Measurements from ENCODE around the gene NFYA. TPM values are rescaled to one million over a fixed set of nuclear protein-coding genes. Genes with fewer than 3 reads are reported as not detected.

The NFYA gene
- total RNA-seq, 3 donors from 2014 or later (not counting 1 experiment from before 2014, with no cell fraction given), result 27.5 to 33.1 (median 33.0) TPM

DNA sequence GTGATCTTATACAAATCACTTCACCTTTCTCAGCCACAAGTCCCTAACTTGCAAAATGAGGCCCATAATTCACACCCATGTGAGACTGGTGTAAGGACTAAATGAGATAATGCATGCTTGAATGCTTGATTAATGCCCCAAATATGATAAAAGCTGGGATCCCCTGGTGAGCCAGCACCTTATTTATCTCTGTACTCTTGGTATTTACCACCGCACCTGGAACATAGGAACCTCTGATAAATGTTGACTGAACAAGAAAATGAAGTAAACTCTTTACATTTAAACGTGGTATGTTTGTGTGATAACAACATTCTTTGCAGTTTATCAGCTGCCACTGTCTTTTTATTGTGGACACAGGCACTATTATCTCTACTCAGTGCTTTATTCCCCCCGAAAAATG, 22.2 kb upstream of the NFYA start:
- WGBS (ENCODE audit: insufficient coverage), result 95% methylated on average over 3 of the region's 3 CpGs
- no peak overlapping the region for H3K4me3 Mint-ChIP-seq
- Histone ChIP-seq H3K27ac (ENCODE audit: low read length) (no peak overlapping the region), H3K9me3 (ENCODE audit: control insufficient read depth, insufficient read depth, low read length) (no peaks in the 10 kb centered on the region), H3K4me3 (ENCODE audit: low read length) (no peak overlapping the region), H3K36me3 (ENCODE audit: control insufficient read depth, insufficient read depth, low read length) (no peaks in the 10 kb centered on the region), H3K27me3 (ENCODE audit: control insufficient read depth, insufficient read depth, low read length) (no peaks in the 10 kb centered on the region), H3K4me1 (ENCODE audit: control insufficient read depth, insufficient read depth, low read length) (peaks cover 13% of the 10 kb centered on the region)
- intact Hi-C loops (cut with micrococcal nuclease), result no loop called here
- peaks cover 18% of the 10 kb centered on the region in 2 donors for H3K4me1 Mint-ChIP-seq
- H3K36me3 Mint-ChIP-seq, result no peaks in the 10 kb centered on the region
- no peaks in the 10 kb centered on the region for H3K27me3 Mint-ChIP-seq (ENCODE audit: low read depth in 2 of 2)
- ATAC-seq (no peak), DNase-seq (no peak)
- TF ChIP-seq CTCF (IDR thresholded peaks at IDR 0.05), result no peak
- H3K27ac Mint-ChIP-seq, result no peak overlapping the region
- H3K9me3 Mint-ChIP-seq, result no peaks in the 10 kb centered on the region

GRCh38 chr6:41051873-41052272, 20.9 kb upstream of the NFYA start:
- H3K27ac ChIP-seq (ENCODE audit: low read length), result peak overlapping the region; percentile 3
- Mint-ChIP-seq H3K4me1 (peaks cover 18% of the 10 kb centered on the region in 2 donors), H3K36me3 (no peaks in the 10 kb centered on the region), H3K27ac (peak overlapping the region; percentile 2 to 67), H3K27me3 (ENCODE audit: low read depth in 2 of 2) (no peaks in the 10 kb centered on the region), H3K4me3 (no peak overlapping the region), H3K9me3 (no peaks in the 10 kb centered on the region)
- no peak for TF ChIP-seq CTCF (IDR thresholded peaks at IDR 0.05)
- intact Hi-C loops (cut with micrococcal nuclease), result no loop called here
- DNase-seq, result peak in 1 of 2 donors; percentile 26
- ATAC-seq, result peak in 2 of 3 donors; percentile 51 to 55
- H3K27me3 ChIP-seq (ENCODE audit: control insufficient read depth, insufficient read depth, low read length), result no peaks in the 10 kb centered on the region
- WGBS (ENCODE audit: insufficient coverage), result 53% methylated on average over 5 of the region's 5 CpGs
- peaks cover 13% of the 10 kb centered on the region for H3K4me1 ChIP-seq (ENCODE audit: control insufficient read depth, insufficient read depth, low read length)
- H3K4me3 ChIP-seq (ENCODE audit: low read length), result no peak overlapping the region
- no peaks in the 10 kb centered on the region for H3K9me3 ChIP-seq (ENCODE audit: control insufficient read depth, insufficient read depth, low read length)
- no peaks in the 10 kb centered on the region for H3K36me3 ChIP-seq (ENCODE audit: control insufficient read depth, insufficient read depth, low read length)

DNA sequence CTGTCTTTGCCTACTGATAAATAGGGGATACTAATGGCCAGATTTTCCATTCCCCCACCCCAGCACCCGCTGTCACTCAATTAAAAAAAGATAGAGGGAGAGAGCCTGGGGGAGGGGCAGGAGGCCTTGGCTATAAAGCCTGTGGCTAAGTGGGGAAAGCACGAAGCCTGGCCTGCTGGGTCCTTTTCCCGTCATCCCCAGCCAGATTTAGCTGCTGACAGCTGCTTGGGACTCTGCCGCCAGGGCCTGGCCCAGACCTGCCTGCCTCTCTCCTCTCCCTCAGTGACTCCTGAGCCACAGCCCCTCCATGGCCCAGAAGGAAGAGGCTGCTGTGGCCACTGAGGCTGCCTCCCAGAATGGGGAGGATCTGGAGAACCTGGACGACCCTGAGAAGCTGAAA, 19.7 kb upstream of the NFYA start, which contains the start of gene APOBEC2:
Gene APOBEC2 (plus strand): TSS at position 162 of the 400 bp plus-strand sequence. CDS start 146 bp downstream, at position 308.
- Histone ChIP-seq H3K36me3 (ENCODE audit: control insufficient read depth, insufficient read depth, low read length) (no peaks in the 10 kb centered on the region), H3K9me3 (ENCODE audit: control insufficient read depth, insufficient read depth, low read length) (no peaks in the 10 kb centered on the region), H3K27ac (ENCODE audit: low read length) (no peak within 1 kb of the TSS), H3K27me3 (ENCODE audit: control insufficient read depth, insufficient read depth, low read length) (no peaks in the 10 kb centered on the region), H3K4me1 (ENCODE audit: control insufficient read depth, insufficient read depth, low read length) (peaks cover 13% of the 10 kb centered on the region), H3K4me3 (ENCODE audit: low read length) (no peak within 1 kb of the TSS)
- no peaks in the 10 kb centered on the region for H3K27me3 Mint-ChIP-seq (ENCODE audit: low read depth in 2 of 2)
- H3K27ac Mint-ChIP-seq, result peak within 1 kb of the TSS; percentile 2 to 67
- intact Hi-C loops (cut with micrococcal nuclease), result no loop called here
- H3K4me1 Mint-ChIP-seq, result peaks cover 23 to 25% of the 10 kb centered on the region in 2 donors
- DNase-seq, result no peak
- H3K4me3 Mint-ChIP-seq, result no peak within 1 kb of the TSS
- H3K36me3 Mint-ChIP-seq, result no peaks in the 10 kb centered on the region
- WGBS (ENCODE audit: insufficient coverage), result 93% methylated on average over 4 of the region's 5 CpGs
- ATAC-seq, result no peak
- TF ChIP-seq CTCF (IDR thresholded peaks at IDR 0.05), result no peak
- H3K9me3 Mint-ChIP-seq, result no peaks in the 10 kb centered on the region

DNA sequence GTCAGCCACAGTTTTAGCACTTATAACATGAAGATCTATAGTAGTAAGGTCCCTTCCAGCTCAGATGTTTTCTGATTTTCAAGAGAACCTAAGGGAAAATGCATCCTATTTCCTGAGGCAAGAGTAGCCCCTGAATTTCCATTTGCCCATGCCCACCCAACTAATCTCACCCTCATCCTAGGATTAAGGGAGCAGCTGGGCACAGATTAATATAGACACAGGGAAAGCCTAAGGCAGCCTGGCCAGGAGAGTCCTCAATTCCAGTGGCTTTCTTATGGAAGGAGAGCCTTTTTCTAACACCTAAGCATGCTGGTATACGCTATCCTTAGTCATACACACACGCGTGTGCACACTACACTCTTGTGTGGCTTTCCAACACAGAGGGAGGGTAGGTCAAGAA, 18.3 kb upstream of the NFYA start:
- Mint-ChIP-seq H3K9me3 (no peaks in the 10 kb centered on the region), H3K4me1 (peaks cover 30 to 36% of the 10 kb centered on the region in 2 donors), H3K36me3 (no peaks in the 10 kb centered on the region), H3K27ac (no peak overlapping the region), H3K4me3 (no peak overlapping the region), H3K27me3 (ENCODE audit: low read depth in 2 of 2) (no peaks in the 10 kb centered on the region)
- TF ChIP-seq CTCF (IDR thresholded peaks at IDR 0.05), result no peak
- H3K36me3 ChIP-seq (ENCODE audit: control insufficient read depth, insufficient read depth, low read length), result peaks cover 2% of the 10 kb centered on the region
- no peaks in the 10 kb centered on the region for H3K9me3 ChIP-seq (ENCODE audit: control insufficient read depth, insufficient read depth, low read length)
- peaks cover 21% of the 10 kb centered on the region for H3K4me1 ChIP-seq (ENCODE audit: control insufficient read depth, insufficient read depth, low read length)
- no peak overlapping the region for H3K4me3 ChIP-seq (ENCODE audit: low read length)
- H3K27me3 ChIP-seq (ENCODE audit: control insufficient read depth, insufficient read depth, low read length), result no peaks in the 10 kb centered on the region
- WGBS (ENCODE audit: insufficient coverage), result 100% methylated on average over 3 of the region's 3 CpGs
- DNase-seq (no peak), ATAC-seq (no peak)
- intact Hi-C loops (cut with micrococcal nuclease), result no loop called here
- H3K27ac ChIP-seq (ENCODE audit: low read length), result no peak overlapping the region

All from natural killer cell (primary cell).